NB4 (cell line): Measurements from ENCODE around the gene C1QTNF12.

Experiments used
- CTCF ChIP-seq: IDR thresholded peaks from one replicate; pipeline ENCODE4 v1.5.1; 2012; ENCODE audit warnings: low read depth, low read length
- MAX ChIP-seq: IDR thresholded peaks from 2 replicates; pipeline ENCODE4 v1.6.1; 2011; ENCODE audit warnings: low read depth, low read length
- MYC ChIP-seq: IDR thresholded peaks from 2 replicates; pipeline ENCODE4 v1.6.1; 2011; ENCODE audit warnings: low read depth, low read length

- TF ChIP-seq CTCF (no peak), MYC (no peak), MAX (no peak)
These were observed 13.0 kb downstream of the C1QTNF12 start for GRCh38 chr1:1233567-1233892.
